ENCODE measurements around the gene ACAA2. TPM values are rescaled to one million over a fixed set of nuclear protein-coding genes. Genes with fewer than 3 reads are reported as not detected.

The ACAA2 gene
- total RNA-seq, 4 donors from 2014 or later = 118 to 175 (median 168) TPM

DNA sequence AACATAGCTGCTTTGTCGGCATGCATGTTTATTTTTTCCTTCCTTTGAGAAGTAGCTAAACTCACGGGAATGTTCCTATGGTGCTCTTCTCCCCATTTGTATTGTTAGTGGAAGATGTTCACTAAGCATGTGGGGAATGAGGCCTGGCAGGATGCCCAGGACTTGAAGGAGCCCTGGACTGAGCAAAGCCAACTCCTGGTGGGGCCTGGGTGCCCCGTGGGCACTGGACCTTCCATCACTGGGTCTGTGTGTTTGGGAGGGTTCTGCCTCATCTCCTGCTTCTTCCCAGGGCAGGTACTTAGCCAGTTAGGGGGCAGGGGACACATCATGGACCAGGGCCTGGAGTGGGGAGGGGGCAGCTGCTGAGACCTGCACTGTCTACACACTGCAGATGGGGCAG, 49.3 kb downstream of the ACAA2 start:
- TF ChIP-seq, protein P1, sequence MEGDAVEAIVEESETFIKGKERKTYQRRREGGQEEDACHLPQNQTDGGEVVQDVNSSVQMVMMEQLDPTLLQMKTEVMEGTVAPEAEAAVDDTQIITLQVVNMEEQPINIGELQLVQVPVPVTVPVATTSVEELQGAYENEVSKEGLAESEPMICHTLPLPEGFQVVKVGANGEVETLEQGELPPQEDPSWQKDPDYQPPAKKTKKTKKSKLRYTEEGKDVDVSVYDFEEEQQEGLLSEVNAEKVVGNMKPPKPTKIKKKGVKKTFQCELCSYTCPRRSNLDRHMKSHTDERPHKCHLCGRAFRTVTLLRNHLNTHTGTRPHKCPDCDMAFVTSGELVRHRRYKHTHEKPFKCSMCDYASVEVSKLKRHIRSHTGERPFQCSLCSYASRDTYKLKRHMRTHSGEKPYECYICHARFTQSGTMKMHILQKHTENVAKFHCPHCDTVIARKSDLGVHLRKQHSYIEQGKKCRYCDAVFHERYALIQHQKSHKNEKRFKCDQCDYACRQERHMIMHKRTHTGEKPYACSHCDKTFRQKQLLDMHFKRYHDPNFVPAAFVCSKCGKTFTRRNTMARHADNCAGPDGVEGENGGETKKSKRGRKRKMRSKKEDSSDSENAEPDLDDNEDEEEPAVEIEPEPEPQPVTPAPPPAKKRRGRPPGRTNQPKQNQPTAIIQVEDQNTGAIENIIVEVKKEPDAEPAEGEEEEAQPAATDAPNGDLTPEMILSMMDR (IDR thresholded peaks at IDR 0.05; ENCODE audit: low read depth) = no peak

DNA sequence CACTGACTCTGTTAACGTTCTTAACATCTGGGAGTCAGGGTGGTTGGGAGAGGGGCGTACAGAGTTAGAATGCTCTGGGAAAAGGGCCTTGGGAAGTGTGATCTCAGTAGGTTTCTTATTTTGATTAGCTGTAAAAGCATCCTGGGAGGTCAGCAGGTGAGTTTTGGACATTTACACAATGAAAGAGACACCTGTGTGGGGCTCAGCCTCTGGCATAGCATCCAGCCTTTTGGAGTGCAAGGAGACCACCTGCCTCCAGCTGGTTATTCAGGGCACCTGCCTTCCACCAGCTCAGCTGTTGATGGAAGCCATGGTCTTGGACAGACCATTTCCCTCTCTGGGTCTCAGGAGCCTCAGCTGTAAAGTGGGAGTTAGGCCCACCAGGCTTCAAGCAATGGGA, 49.7 kb downstream of the ACAA2 start:
- TF ChIP-seq, protein P1 (IDR thresholded peaks at IDR 0.05; ENCODE audit: low read depth) = no peak

DNA sequence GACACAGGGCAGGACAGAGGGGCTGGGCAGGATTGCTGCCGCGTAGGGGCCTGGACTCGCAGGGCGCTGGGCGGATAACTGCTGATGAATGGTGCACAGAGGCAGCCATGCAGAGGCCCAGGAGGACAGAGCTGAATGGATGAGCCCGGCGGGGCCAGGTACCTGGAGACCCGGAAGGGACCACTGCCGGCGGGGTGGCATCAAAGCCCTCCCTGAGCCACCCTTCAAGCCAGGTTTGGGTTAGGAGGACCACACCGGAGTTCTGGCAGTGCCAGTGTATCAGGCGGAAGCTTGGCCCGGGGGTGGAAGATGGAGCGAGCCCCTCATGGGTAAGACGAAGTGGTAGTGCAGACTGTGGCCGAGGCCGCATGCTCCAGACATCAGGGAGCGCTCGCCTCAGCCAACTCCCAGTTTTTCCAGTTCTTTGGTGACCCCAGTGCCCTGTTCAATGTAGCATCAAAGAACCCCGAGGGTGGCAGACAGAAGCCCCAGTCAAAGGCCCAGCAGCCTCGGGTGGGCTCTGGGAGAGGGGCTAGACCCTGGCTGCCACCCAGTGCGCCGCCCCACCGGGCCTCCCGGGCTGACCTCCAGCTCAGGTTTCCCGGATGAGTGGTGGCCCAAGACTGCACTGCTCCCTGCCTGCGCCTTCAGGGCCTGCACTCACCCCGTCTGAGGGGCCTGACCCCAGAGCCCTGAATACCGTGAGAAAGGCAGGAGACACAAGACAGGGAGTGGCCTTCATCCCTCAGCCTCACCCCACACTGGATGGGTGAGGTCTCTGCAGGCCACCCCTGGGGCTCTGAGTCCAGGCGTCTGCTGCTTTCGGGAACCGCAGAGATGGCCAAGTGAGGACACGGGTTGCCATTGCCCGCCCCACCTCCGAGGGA, 50.9 kb downstream of the ACAA2 start:
- TF ChIP-seq, protein P1 (IDR thresholded peaks at IDR 0.05; ENCODE audit: low read depth) = no peak

DNA sequence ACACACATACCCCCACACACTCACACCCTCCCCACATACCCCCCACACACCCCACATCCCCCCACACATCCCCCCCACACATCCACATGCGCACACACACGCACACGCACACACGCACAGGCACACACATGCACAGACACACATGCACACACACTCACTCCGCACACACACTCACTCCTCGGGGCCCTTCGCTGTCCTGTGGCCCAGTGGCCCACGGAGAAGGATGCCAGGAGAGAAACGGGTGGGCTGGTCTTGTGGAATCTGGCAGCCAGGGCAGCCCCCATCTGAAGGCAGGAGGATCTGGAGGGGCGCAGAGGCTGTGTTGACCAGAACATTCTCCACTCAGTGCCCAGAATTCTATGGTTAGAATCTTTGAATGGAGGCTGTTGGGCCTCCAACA, 51.6 kb downstream of the ACAA2 start:
- TF ChIP-seq, protein P1 (IDR thresholded peaks at IDR 0.05; ENCODE audit: low read depth) = no peak

DNA sequence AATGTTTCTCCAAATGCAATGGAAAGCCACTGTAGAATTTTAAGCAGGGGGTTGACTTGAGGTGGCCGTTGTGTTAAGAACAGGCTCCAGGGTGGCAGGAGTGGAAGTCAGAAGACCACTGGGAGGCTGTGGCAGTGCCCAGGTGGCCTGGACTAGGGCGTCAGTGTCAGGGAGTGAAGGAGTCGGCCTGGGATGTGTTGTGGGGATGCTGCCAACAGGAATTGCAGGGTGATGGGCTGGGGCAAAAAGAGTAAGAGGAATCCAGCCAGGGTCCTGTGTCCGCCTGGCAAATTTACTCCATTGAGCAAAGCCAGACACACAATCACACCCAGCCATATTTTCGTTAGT, 55.1 kb downstream of the ACAA2 start:
- TF ChIP-seq, protein P1 (IDR thresholded peaks at IDR 0.05; ENCODE audit: low read depth) = no peak

DNA sequence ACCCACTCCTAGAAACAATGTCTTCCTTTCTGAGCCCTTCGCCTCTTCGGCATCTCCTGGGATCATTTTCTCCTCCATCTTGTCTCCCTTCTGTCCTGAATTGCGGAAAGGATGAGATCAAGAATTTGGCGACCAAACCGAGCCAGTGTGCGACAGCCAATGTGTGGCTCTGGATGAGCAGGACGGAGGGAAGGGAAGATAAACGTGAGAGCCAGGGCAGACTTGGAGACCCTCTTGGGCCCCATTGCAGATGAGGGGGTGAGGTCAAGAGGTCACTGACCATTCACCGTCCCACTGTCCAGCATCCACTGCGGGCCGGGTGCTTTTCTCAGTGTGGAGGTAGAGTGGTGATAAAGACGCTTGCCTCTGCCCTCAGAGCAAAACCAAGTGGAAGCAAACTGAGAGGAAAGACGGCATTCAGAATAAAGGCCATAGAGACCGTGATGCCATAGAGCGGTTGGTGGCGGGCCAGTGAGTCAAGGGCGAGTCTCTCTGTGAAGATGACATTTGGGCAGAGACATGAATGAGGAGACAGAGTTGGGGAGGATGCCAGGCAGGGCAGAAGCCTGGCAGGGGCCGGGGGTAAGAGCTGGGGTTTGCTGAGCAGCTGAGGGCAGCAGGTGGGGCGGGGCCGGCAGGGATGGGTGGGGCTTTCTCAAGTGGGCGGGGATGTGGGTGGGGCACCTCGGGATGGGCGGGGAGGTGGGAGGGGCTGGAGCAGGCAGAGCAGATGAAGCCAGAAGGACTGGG, 55.6 kb downstream of the ACAA2 start:
- TF ChIP-seq, protein P1 (IDR thresholded peaks at IDR 0.05; ENCODE audit: low read depth) = no peak

DNA sequence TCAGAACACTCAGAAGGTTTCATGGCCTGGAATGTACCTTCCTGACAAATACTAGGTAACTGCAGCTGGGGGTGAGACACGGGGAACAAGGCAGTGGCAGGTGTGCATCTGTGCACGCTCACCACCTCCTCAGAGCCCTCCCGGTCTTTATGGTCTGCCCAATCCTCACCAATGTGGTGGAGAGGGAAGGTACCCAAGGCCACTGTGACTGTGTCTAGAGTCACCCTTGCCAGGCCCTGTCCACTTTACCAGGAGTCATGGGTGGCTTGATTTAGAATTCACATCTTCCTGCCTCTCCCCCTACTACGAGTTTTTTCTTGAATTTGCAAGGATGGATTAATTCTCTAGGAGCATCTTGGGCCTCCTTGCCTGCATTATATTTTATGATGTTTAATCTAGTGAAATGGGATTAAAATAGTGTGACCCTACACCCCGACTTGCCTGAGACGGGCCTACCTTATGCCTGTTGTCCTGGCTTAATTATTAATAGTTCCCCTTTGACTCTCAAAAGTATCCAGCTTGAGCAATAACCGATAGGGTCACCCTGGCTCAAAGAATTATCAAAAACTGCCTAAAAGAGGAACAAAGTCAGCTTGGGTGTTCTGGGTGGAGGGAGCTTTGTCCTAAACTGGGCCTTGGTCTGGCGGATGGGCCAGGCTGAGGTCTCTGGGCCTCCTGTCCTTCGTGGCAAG, 56.5 kb downstream of the ACAA2 start:
- TF ChIP-seq, protein P1 (IDR thresholded peaks at IDR 0.05; ENCODE audit: low read depth) = no peak

Measured in subcutaneous adipose tissue (tissue), 4 donors.